H9 (cell line): ENCODE measurements around the gene SPECC1L. TPM values are rescaled to one million over a fixed set of nuclear protein-coding genes. Genes with fewer than 3 reads are reported as not detected.
A peak's percentile ranks its signal among the peaks of the same experiment; 100 is the strongest.

Experiments used
- DNase-seq: peaks from one replicate; pipeline ENCODE4 v3.0.0-alpha.2; 2017
- H2AFZ ChIP-seq: one replicate; pipeline ENCODE4 v1.6.1; 2013; ENCODE audit warnings: mild to moderate bottlenecking, low read length, control low read depth, moderate library complexity
- H2AK5ac ChIP-seq: 2 replicates; pipeline ENCODE4 v1.6.1; 2013; ENCODE audit warnings: low read length, control low read depth, mixed read lengths; ENCODE audit not compliant: insufficient read length
- H2BK120ac ChIP-seq: one replicate; pipeline ENCODE4 v1.6.1; 2013; ENCODE audit warnings: low read depth, mild to moderate bottlenecking, low read length, control low read depth, inconsistent platforms; ENCODE audit not compliant: poor library complexity, severe bottlenecking
- H2BK12ac ChIP-seq: 2 replicates; pipeline ENCODE4 v1.6.1; 2013; ENCODE audit warnings: low read length, control low read depth, mixed read lengths, low read depth; ENCODE audit not compliant: insufficient read length
- H2BK15ac ChIP-seq: 2 replicates; pipeline ENCODE4 v1.6.1; 2013; ENCODE audit warnings: low read depth, low read length, control low read depth
- H2BK20ac ChIP-seq: one replicate; pipeline ENCODE4 v1.6.1; 2013; ENCODE audit warnings: low read depth, mild to moderate bottlenecking, low read length, control low read depth, inconsistent platforms; ENCODE audit not compliant: poor library complexity, severe bottlenecking
- H2BK5ac ChIP-seq: 2 replicates; pipeline ENCODE4 v1.6.1; 2013; ENCODE audit warnings: low read length, control low read depth, mixed read lengths; ENCODE audit not compliant: insufficient read length
- H3K14ac ChIP-seq: 2 replicates; pipeline ENCODE4 v1.6.1; 2013; ENCODE audit warnings: low read length, control low read depth; ENCODE audit not compliant: insufficient read depth
- H3K18ac ChIP-seq: 2 replicates; pipeline ENCODE4 v1.6.1; 2013; ENCODE audit warnings: low read depth, mild to moderate bottlenecking, mixed read lengths, low read length, control low read depth; ENCODE audit not compliant: insufficient read length
- H3K23ac ChIP-seq: 2 replicates; pipeline ENCODE4 v1.6.1; 2013; ENCODE audit warnings: low read length, control low read depth, mixed read lengths, low read depth; ENCODE audit not compliant: insufficient read length
- H3K23me2 ChIP-seq: 2 replicates; pipeline ENCODE4 v1.6.1; 2013; ENCODE audit warnings: low read depth, mild to moderate bottlenecking, mixed read lengths, low read length, control low read depth; ENCODE audit not compliant: insufficient read length, poor library complexity, severe bottlenecking
- H3K27ac ChIP-seq: 2 replicates; pipeline ENCODE4 v1.5.1; 2013; ENCODE audit warnings: low read length, control low read depth, mixed read lengths, low read depth; ENCODE audit not compliant: insufficient read length
- H3K27me3 ChIP-seq: 2 replicates; pipeline ENCODE4 v1.6.1; 2013; ENCODE audit warnings: low read length, control low read depth, inconsistent platforms; ENCODE audit not compliant: insufficient read depth
- H3K4ac ChIP-seq: 2 replicates; pipeline ENCODE4 v1.6.1; 2013; ENCODE audit warnings: low read depth, mild to moderate bottlenecking, control low read depth, inconsistent platforms, low read length, moderate library complexity
- H3K4me1 ChIP-seq: 2 replicates; pipeline ENCODE4 v1.6.1; 2013; ENCODE audit warnings: low read length, control low read depth, inconsistent platforms; ENCODE audit not compliant: insufficient read depth
- H3K4me2 ChIP-seq: 2 replicates; pipeline ENCODE4 v1.6.1; 2013; ENCODE audit warnings: low read length, control low read depth, mixed read lengths; ENCODE audit not compliant: insufficient read length, insufficient read depth
- H3K56ac ChIP-seq: 2 replicates; pipeline ENCODE4 v1.6.1; 2013; ENCODE audit warnings: low read depth, mild to moderate bottlenecking, mixed read lengths, low read length, control low read depth; ENCODE audit not compliant: insufficient read length
- H3K79me1 ChIP-seq: 2 replicates; pipeline ENCODE4 v1.6.1; 2013; ENCODE audit warnings: low read depth, mild to moderate bottlenecking, moderate library complexity, low read length, control low read depth, inconsistent platforms; ENCODE audit not compliant: insufficient read depth, poor library complexity, severe bottlenecking
- H3K79me2 ChIP-seq: 2 replicates; pipeline ENCODE4 v1.6.1; 2013; ENCODE audit warnings: low read length, control low read depth, inconsistent platforms; ENCODE audit not compliant: insufficient read depth
- H3K9ac ChIP-seq: 2 replicates; pipeline ENCODE4 v1.6.1; 2013; ENCODE audit warnings: low read length, control low read depth, mixed read lengths; ENCODE audit not compliant: insufficient read length; ENCODE audit errors: extremely low read depth
- H3K9me3 ChIP-seq: one replicate; pipeline ENCODE4 v1.6.1; 2013; ENCODE audit warnings: low read depth, low read length, inconsistent platforms; ENCODE audit not compliant: control insufficient read depth
- H3T11ph ChIP-seq: one replicate; pipeline ENCODE4 v1.6.1; 2013; ENCODE audit warnings: mild to moderate bottlenecking, low read length, control low read depth, inconsistent platforms
- H4K20me1 ChIP-seq: one replicate; pipeline ENCODE4 v1.6.1; 2013; ENCODE audit not compliant: control insufficient read depth, insufficient read length, insufficient read depth
- H4K5ac ChIP-seq: 2 replicates; pipeline ENCODE4 v1.6.1; 2013; ENCODE audit warnings: low read depth, mild to moderate bottlenecking, mixed read lengths, low read length, control low read depth; ENCODE audit not compliant: insufficient read length
- H4K8ac ChIP-seq: replicated peaks from 2 replicates; pipeline ENCODE4 v1.6.1; 2013; ENCODE audit warnings: low read length, control low read depth, mixed read lengths, low read depth; ENCODE audit not compliant: insufficient read length
- H4K91ac ChIP-seq: 2 replicates; pipeline ENCODE4 v1.6.1; 2013; ENCODE audit warnings: low read depth, mild to moderate bottlenecking, moderate library complexity, mixed read lengths, low read length, control low read depth; ENCODE audit not compliant: insufficient read length
- H3K27ac Mint-ChIP-seq, 3 experiments: 2 replicates in 2 of 3; 3 replicates in 1 of 3; pipeline ENCODE4 v1.8.0; 2020 to 2021; ENCODE audit warnings: mixed read lengths in 3 of 3, mild to moderate bottlenecking in 1 of 3, moderate library complexity in 1 of 3
- H3K27me3 Mint-ChIP-seq: 2 replicates; pipeline ENCODE4 v1.8.0; 2021; ENCODE audit warnings: low read depth, mild to moderate bottlenecking, moderate library complexity, mixed read lengths
- H3K36me3 Mint-ChIP-seq, 3 experiments: 2 replicates in 2 of 3; 3 replicates in 1 of 3; pipeline ENCODE4 v1.8.0; 2020 to 2021; ENCODE audit warnings: low read depth in 3 of 3, mixed read lengths in 3 of 3; ENCODE audit not compliant: insufficient read depth in 1 of 3
- H3K4me1 Mint-ChIP-seq, 2 experiments: 2 replicates each; pipeline ENCODE4 v1.8.0; 2020; ENCODE audit warnings: mixed read lengths in 2 of 2
- H3K4me3 Mint-ChIP-seq, 2 experiments: 2 replicates in 1 of 2; 3 replicates in 1 of 2; pipeline ENCODE4 v1.8.0; 2020 to 2021; ENCODE audit warnings: mild to moderate bottlenecking in 2 of 2, mixed read lengths in 2 of 2, moderate library complexity in 1 of 2
- H3K9me3 Mint-ChIP-seq, 2 experiments: 2 replicates in 1 of 2; 3 replicates in 1 of 2; pipeline ENCODE4 v1.8.0; 2020; ENCODE audit warnings: mild to moderate bottlenecking in 2 of 2, mixed read lengths in 2 of 2, moderate library complexity in 1 of 2
- WGBS: extraction: QIAGEN DNeasy Blood & Tissue Kit; methylation state at CpG from one replicate; pipeline ENCODE4 v1.1.7; 2013; ENCODE audit warnings: missing lambda C conversion rate, low lambda C conversion rate, mixed read lengths; ENCODE audit not compliant: insufficient read length; ENCODE audit errors: extremely low coverage; 5-methylcytosine and 5-hydroxymethylcytosine counted together
- total RNA-seq: library from RNA; stranded (reverse); gene quantifications from 2 replicates; pipeline ENCODE4 v1.2.1, GENCODE V29; 2021
- TF ChIP-seq, protein P1 (sequence below): fragments of 200-600 bp; sonication (generic); conservative IDR thresholded peaks from 3 replicates; pipeline ENCODE4 v1.8.0; 2021; ENCODE audit warnings: antibody characterized with exemption, mild to moderate bottlenecking

The SPECC1L gene
- total RNA-seq, 1 experiment from 2014 or later: 57.1 TPM

DNA sequence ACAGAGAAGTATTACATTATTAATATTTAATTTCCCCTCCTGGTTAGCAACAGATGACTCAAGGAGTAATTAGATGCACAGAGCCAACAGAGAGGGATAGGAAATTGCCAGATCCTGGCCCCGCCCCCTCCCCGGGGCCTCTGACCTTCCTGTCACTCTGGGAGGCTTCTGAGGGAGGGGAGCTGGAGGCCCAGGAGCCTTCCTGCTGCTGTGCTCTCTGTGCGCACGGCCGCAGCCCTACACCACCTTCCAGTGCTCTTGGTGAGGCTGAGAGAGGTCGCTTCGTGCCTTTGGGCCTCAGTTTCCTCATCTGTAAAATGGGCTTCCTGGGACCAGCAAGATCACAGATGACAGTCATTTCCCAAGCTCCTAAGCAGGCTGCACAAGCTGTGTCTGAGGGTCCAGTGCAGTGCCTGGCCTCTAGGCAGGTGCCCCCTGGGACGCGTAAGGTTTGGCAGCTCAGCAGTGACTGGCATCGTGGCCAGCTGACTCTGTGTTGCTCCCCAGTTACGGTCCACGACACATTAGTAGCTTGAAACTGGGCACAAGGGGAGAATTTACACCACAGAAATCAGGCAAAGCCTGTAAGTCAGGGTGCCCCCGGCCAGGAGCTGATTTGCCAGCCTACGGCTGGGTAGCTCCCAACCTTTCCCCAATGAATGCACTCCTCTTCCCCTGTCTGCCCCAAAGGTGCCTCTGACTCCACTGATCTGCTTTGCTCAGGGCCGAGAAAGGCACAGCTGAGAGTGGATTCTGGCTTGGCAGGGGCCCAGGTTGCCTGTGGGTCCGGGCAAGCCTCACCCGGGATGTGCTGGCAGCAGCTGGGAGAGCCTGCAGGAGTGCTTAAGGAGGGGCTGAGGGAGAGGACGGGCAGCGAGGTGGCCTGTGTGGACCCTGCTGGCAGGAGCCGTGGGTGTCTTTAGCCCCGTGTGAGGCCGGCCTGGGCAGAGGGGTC, 159.1 kb downstream of the SPECC1L start:
- no peak overlapping the region for H2BK120ac ChIP-seq
- H3K27me3 Mint-ChIP-seq: peaks cover 20% of the 10 kb centered on the region
- H2BK20ac ChIP-seq: no peak overlapping the region
- H3K4me1 Mint-ChIP-seq: peaks cover 15 to 26% of the 10 kb centered on the region in 2 experiments
- H2BK5ac ChIP-seq: no peak overlapping the region
- H3K27ac Mint-ChIP-seq: peak overlapping the region in 2 of 3 experiments; percentile 34 to 95; a peak in 2 of 7 replicates
- H3K9me3 ChIP-seq: no peaks in the 10 kb centered on the region
- TF ChIP-seq, protein P1, sequence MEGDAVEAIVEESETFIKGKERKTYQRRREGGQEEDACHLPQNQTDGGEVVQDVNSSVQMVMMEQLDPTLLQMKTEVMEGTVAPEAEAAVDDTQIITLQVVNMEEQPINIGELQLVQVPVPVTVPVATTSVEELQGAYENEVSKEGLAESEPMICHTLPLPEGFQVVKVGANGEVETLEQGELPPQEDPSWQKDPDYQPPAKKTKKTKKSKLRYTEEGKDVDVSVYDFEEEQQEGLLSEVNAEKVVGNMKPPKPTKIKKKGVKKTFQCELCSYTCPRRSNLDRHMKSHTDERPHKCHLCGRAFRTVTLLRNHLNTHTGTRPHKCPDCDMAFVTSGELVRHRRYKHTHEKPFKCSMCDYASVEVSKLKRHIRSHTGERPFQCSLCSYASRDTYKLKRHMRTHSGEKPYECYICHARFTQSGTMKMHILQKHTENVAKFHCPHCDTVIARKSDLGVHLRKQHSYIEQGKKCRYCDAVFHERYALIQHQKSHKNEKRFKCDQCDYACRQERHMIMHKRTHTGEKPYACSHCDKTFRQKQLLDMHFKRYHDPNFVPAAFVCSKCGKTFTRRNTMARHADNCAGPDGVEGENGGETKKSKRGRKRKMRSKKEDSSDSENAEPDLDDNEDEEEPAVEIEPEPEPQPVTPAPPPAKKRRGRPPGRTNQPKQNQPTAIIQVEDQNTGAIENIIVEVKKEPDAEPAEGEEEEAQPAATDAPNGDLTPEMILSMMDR: no peak
- DNase-seq: peak; percentile 65
- H4K20me1 ChIP-seq: peaks cover 2% of the 10 kb centered on the region
- H3K23me2 ChIP-seq: peaks cover 1% of the 10 kb centered on the region
- no peak overlapping the region for H2BK15ac ChIP-seq
- H3K4me3 Mint-ChIP-seq: no peak overlapping the region; a peak in 1 of 5 replicates
- no peak overlapping the region for H2AK5ac ChIP-seq
- H2BK12ac ChIP-seq: no peak overlapping the region
- H3K36me3 Mint-ChIP-seq: no peaks in the 10 kb centered on the region; a peak in 1 of 7 replicates
- 0 out of 2 replicates have a peak, but pooled peaks cover 5% of the 10 kb centered on the region for H3K4me1 ChIP-seq
- H3K9ac ChIP-seq: no peak overlapping the region
- no peak overlapping the region for H4K91ac ChIP-seq
- WGBS: no CpG with 5 or more reads among the region's 22 CpGs
- H3K27me3 ChIP-seq: no peaks in the 10 kb centered on the region; the same call in 1 of the 2 replicates
- H3K4me2 ChIP-seq: no peak overlapping the region
- H3T11ph ChIP-seq: no peak overlapping the region
- no peak overlapping the region for H3K4ac ChIP-seq
- H2AFZ ChIP-seq: no peak overlapping the region
- no peak overlapping the region for H3K23ac ChIP-seq
- H3K56ac ChIP-seq: no peak overlapping the region
- no peak overlapping the region for H3K18ac ChIP-seq
- no peak overlapping the region for H4K8ac ChIP-seq
- H3K9me3 Mint-ChIP-seq: no peaks in the 10 kb centered on the region
- H4K5ac ChIP-seq: no peak overlapping the region
- H3K14ac ChIP-seq: peak overlapping the region; percentile 33; the same call in 1 of the 2 replicates
- H3K79me2 ChIP-seq: no peaks in the 10 kb centered on the region
- no peaks in the 10 kb centered on the region for H3K79me1 ChIP-seq
- H3K27ac ChIP-seq: no peak overlapping the region
